Trophoblast cell (in vitro differentiated cells and primary cell): ENCODE measurements around the gene DDX20.
"Not testable (repeated sequence)": the region's sequence is repeated elsewhere in the genome, so short reads cannot be mapped to it uniquely, and the experiment has no call there.

ENCODE experiments used
- DNase-seq, 2 donors: peaks; one replicate each; pipeline ENCODE4 v3.0.0-alpha.2; 2016
- H2AFZ ChIP-seq: 2 replicates; pipeline ENCODE4 v1.6.1; 2013; ENCODE audit warnings: low read length, moderate library complexity, mild to moderate bottlenecking; ENCODE audit not compliant: insufficient read depth, poor library complexity
- H2AK5ac ChIP-seq: 2 replicates; pipeline ENCODE4 v1.6.1; 2013; ENCODE audit warnings: mild to moderate bottlenecking, low read length
- H2BK120ac ChIP-seq: 2 replicates; pipeline ENCODE4 v1.6.1; 2013; ENCODE audit warnings: low read length, mild to moderate bottlenecking, moderate library complexity; ENCODE audit not compliant: insufficient read depth, poor library complexity
- H2BK12ac ChIP-seq: 2 replicates; pipeline ENCODE4 v1.6.1; 2013; ENCODE audit warnings: mild to moderate bottlenecking, low read length, moderate library complexity
- H2BK5ac ChIP-seq: 2 replicates; pipeline ENCODE4 v1.6.1; 2013; ENCODE audit warnings: low read length, low read depth, moderate library complexity, mild to moderate bottlenecking; ENCODE audit not compliant: poor library complexity
- H3K14ac ChIP-seq: 2 replicates; pipeline ENCODE4 v1.6.1; 2013; ENCODE audit warnings: mild to moderate bottlenecking, low read length
- H3K18ac ChIP-seq: 2 replicates; pipeline ENCODE4 v1.6.1; 2013; ENCODE audit warnings: mild to moderate bottlenecking, low read length
- H3K23ac ChIP-seq: 2 replicates; pipeline ENCODE4 v1.6.1; 2013; ENCODE audit warnings: low read length
- H3K27ac ChIP-seq: 2 replicates; pipeline ENCODE4 v1.5.1; 2013; ENCODE audit warnings: low read depth, mild to moderate bottlenecking, inconsistent platforms, low read length, moderate library complexity
- H3K27me3 ChIP-seq: 2 replicates; pipeline ENCODE4 v1.6.1; 2013; ENCODE audit warnings: inconsistent platforms, mild to moderate bottlenecking, low read length, moderate library complexity; ENCODE audit not compliant: insufficient read depth
- H3K36me3 ChIP-seq, 2 experiments: 1 replicate in 1 of 2; 2 replicates in 1 of 2; pipeline ENCODE4 v1.6.1; 2013; ENCODE audit warnings: low read length in 2 of 2, mild to moderate bottlenecking in 2 of 2, moderate library complexity in 1 of 2; ENCODE audit not compliant: insufficient read depth in 2 of 2, control insufficient read depth in 1 of 2
- H3K4ac ChIP-seq: 2 replicates; pipeline ENCODE4 v1.6.1; 2013; ENCODE audit warnings: low read depth, mild to moderate bottlenecking, low read length, moderate library complexity
- H3K4me1 ChIP-seq, 2 experiments: 1 replicate in 1 of 2; 2 replicates in 1 of 2; pipeline ENCODE4 v1.6.1; 2013; ENCODE audit warnings: low read length in 2 of 2, mild to moderate bottlenecking in 2 of 2, moderate library complexity in 1 of 2; ENCODE audit not compliant: insufficient read depth in 2 of 2, control insufficient read depth in 1 of 2
- H3K4me2 ChIP-seq: 2 replicates; pipeline ENCODE4 v1.6.1; 2013; ENCODE audit warnings: inconsistent platforms, mild to moderate bottlenecking, low read length, moderate library complexity
- H3K4me3 ChIP-seq: 2 replicates; pipeline ENCODE4 v1.5.1; 2013; ENCODE audit warnings: mild to moderate bottlenecking, low read depth, low read length, inconsistent platforms
- H3K79me1 ChIP-seq: one replicate; pipeline ENCODE4 v1.6.1; 2013; ENCODE audit warnings: low read length
- H3K79me2 ChIP-seq: 2 replicates; pipeline ENCODE4 v1.6.1; 2013; ENCODE audit warnings: low read length, mild to moderate bottlenecking; ENCODE audit not compliant: control insufficient read depth, insufficient read depth, poor library complexity
- H3K9ac ChIP-seq: 2 replicates; pipeline ENCODE4 v1.6.1; 2013; ENCODE audit warnings: mild to moderate bottlenecking, low read length
- H3K9me3 ChIP-seq: 2 replicates; pipeline ENCODE4 v1.6.1; 2013; ENCODE audit warnings: low read depth, mild to moderate bottlenecking, control low read depth, inconsistent platforms, low read length; ENCODE audit not compliant: insufficient read depth
- H4K12ac ChIP-seq: 2 replicates; pipeline ENCODE4 v1.6.1; 2013; ENCODE audit warnings: low read depth, mild to moderate bottlenecking, low read length, moderate library complexity
- H4K8ac ChIP-seq: 2 replicates; pipeline ENCODE4 v1.6.1; 2013; ENCODE audit warnings: low read depth, mild to moderate bottlenecking, low read length, moderate library complexity
- H4K91ac ChIP-seq: one replicate; pipeline ENCODE4 v1.6.1; 2013; ENCODE audit warnings: low read depth, mild to moderate bottlenecking, low read length, moderate library complexity
- WGBS: extraction: QIAGEN DNeasy Blood & Tissue Kit; methylation state at CpG from one replicate; pipeline ENCODE4 v1.1.7; 2013; ENCODE audit warnings: missing lambda C conversion rate; ENCODE audit not compliant: insufficient read length, insufficient coverage; ENCODE audit errors: extremely low coverage; 5-methylcytosine and 5-hydroxymethylcytosine counted together

DDX20 gene

GRCh38 chr1:111738436-111739193 lies 17.1 kb upstream of the DDX20 start:
- Histone ChIP-seq H4K8ac (peak overlapping the region; percentile 5), H3K4me2 (peak overlapping the region; percentile 88), H3K14ac (peak overlapping the region; percentile 61), H2BK5ac (no peak overlapping the region), H4K91ac (peak overlapping the region; percentile 4), H2BK12ac (no peak overlapping the region), H3K4ac (peak overlapping the region; percentile 22), H3K9ac (peak overlapping the region; percentile 19), H3K4me3 (peak overlapping the region; percentile 62), H3K79me2 (no peaks in the 10 kb centered on the region), H4K12ac (no peak overlapping the region), H2AK5ac (no peak overlapping the region), H2BK120ac (peak overlapping the region; percentile 30), H3K4me1 (peaks cover 17% of the 10 kb centered on the region in 2 experiments), H3K27ac (no peak overlapping the region), H3K27me3 (peaks cover 30% of the 10 kb centered on the region), H3K23ac (no peak overlapping the region), H3K9me3 (peaks cover 3% of the 10 kb centered on the region), H3K79me1 (peaks cover 3% of the 10 kb centered on the region), H3K18ac (peak overlapping the region; percentile 37), H3K36me3 (no peaks in the 10 kb centered on the region), H2AFZ (peak overlapping the region; percentile 27)
- no CpG with 5 or more reads among the region's 61 CpGs for WGBS
- peak; percentile 36 to 56 for DNase-seq

- WGBS: no CpG with 5 or more reads among the region's 59 CpGs
These were observed 16.3 kb upstream of the DDX20 start, which contains the start of gene INKA2 for GRCh38 chr1:111739194-111739924. INKA2 (minus strand) TSS chr1:111739395; CDS start chr1:111739242, 153 bp downstream.

DNA sequence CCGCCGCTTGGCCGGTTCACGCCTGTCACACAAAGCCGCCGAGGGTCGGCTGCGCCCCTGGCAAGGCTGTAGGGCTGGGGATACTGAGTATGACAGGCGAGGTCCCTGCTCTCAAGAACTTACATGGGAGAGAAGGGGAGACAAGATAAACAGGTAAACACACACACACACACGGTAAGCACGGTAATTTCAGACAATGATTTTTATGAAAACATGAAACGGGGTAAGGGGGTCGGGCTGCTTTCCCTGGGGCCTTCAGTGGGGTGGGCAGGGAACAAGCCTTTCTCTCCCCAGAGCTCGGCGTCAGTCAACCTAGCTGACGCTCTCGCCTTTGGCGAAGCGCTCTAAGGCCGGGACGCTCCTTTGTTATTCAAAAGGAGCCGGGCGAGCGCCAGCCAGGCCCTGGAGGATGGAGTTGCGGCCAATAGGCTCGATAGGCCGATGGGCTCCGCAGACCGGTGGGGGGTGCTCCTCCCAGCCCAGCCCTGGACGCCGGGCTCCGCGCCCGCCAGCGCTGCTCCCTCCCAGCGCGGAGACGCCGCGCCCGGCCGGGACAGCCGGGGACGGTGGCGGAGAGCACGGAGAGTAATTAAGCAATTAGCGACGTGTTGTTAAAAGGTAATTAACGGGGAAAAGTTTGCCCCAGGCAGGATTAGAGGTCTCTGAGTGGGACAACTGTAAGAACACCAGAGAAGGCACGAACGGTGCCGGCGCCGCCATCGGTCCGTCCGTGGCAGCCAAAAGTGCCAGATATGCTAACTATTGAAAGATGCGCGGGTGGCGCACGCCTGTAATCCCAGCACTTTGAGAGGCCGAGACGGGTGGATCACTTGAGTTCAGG lies 15.6 kb upstream of the DDX20 start:
- Histone ChIP-seq H2BK5ac (no peak overlapping the region), H3K9me3 (peaks cover 3% of the 10 kb centered on the region)
- no CpG with 5 or more reads among the region's 63 CpGs for WGBS

More at GRCh38 chr1:111739194-111739924, 16.3 kb upstream of the DDX20 start, which contains the start of gene INKA2:
- peak within 1 kb of the TSS; percentile 5 for H4K8ac ChIP-seq
- H3K4me1 ChIP-seq: peaks cover 17% of the 10 kb centered on the region in 2 experiments
- peaks cover 3% of the 10 kb centered on the region for H3K79me1 ChIP-seq
- H2AFZ ChIP-seq: peak within 1 kb of the TSS; percentile 69
- peak; percentile 54 to 57 for DNase-seq
- H3K14ac ChIP-seq: peak within 1 kb of the TSS; percentile 61
- H3K27me3 ChIP-seq: peaks cover 30% of the 10 kb centered on the region
- no peak within 1 kb of the TSS for H2BK12ac ChIP-seq
- H2BK120ac ChIP-seq: peak within 1 kb of the TSS; percentile 30
- peak within 1 kb of the TSS; percentile 19 for H3K9ac ChIP-seq
- H4K12ac ChIP-seq: no peak within 1 kb of the TSS
- no peak within 1 kb of the TSS for H2AK5ac ChIP-seq
- no peak within 1 kb of the TSS for H3K23ac ChIP-seq
- peak within 1 kb of the TSS; percentile 88 for H3K4me2 ChIP-seq
- H3K9me3 ChIP-seq: peaks cover 3% of the 10 kb centered on the region
- no peaks in the 10 kb centered on the region for H3K79me2 ChIP-seq
- no peaks in the 10 kb centered on the region for H3K36me3 ChIP-seq
- H4K91ac ChIP-seq: peak within 1 kb of the TSS; percentile 4
- H3K4ac ChIP-seq: peak within 1 kb of the TSS; percentile 22
- peak within 1 kb of the TSS; percentile 37 for H3K18ac ChIP-seq
- peak within 1 kb of the TSS; percentile 62 for H3K4me3 ChIP-seq
- H3K27ac ChIP-seq: no peak within 1 kb of the TSS
- no peak within 1 kb of the TSS for H2BK5ac ChIP-seq

DNA sequence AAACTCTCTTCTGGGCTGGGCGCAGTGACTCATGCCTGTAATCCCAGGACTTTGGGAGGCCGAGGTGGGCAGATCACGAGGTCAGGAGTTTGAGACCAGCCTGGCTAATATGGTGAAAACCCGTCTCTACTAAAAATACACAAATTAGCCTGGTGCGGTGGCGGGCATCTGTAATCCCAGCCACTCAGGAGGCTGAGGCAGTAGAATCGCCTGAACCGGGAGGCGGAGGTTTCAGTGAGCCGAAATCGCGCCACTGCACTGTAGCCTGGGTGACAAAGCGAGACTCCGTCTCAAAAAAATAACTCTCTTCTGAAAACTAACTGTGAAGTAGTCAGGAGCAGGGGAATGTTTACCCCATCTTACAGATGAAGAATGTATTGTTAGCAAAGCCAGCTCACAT lies 13.4 kb upstream of the DDX20 start:
- no CpG with 5 or more reads among the region's 14 CpGs for WGBS
- H3K9me3 ChIP-seq, H4K8ac ChIP-seq, DNase-seq, H3K79me2 ChIP-seq, H3K18ac ChIP-seq, H2BK120ac ChIP-seq, H2AFZ ChIP-seq, H4K91ac ChIP-seq, H3K14ac ChIP-seq, H4K12ac ChIP-seq, H3K9ac ChIP-seq, H3K4me2 ChIP-seq, H3K36me3 ChIP-seq, H2BK12ac ChIP-seq, H3K79me1 ChIP-seq, H3K4ac ChIP-seq, H3K27ac ChIP-seq, H2AK5ac ChIP-seq, H3K23ac ChIP-seq, H3K4me3 ChIP-seq, H2BK5ac ChIP-seq: not testable (repeated sequence)
- H3K4me1 ChIP-seq: peaks cover 17% of the 10 kb centered on the region in 2 experiments
- peaks cover 29% of the 10 kb centered on the region for H3K27me3 ChIP-seq

More for the DNA sequence above, 15.6 kb upstream of the DDX20 start:
- H3K27me3 ChIP-seq: peaks cover 30% of the 10 kb centered on the region
- H2AK5ac ChIP-seq: no peak overlapping the region
- H3K36me3 ChIP-seq: no peaks in the 10 kb centered on the region
- H3K9ac ChIP-seq: no peak overlapping the region
- no peak overlapping the region for H4K91ac ChIP-seq
- no peak overlapping the region for H3K4ac ChIP-seq
- no peak overlapping the region for H3K18ac ChIP-seq
- no peaks in the 10 kb centered on the region for H3K79me2 ChIP-seq
- no peak overlapping the region for H3K14ac ChIP-seq
- peaks cover 3% of the 10 kb centered on the region for H3K79me1 ChIP-seq
- DNase-seq: peak; percentile 47 to 55
- peak overlapping the region; percentile 69 for H2AFZ ChIP-seq
- no peak overlapping the region for H4K12ac ChIP-seq
- no peak overlapping the region for H3K27ac ChIP-seq
- H2BK120ac ChIP-seq: no peak overlapping the region
- H3K4me1 ChIP-seq: peaks cover 17% of the 10 kb centered on the region in 2 experiments
- H3K4me3 ChIP-seq: no peak overlapping the region
- H3K4me2 ChIP-seq: peak overlapping the region; percentile 88
- H4K8ac ChIP-seq: no peak overlapping the region
- no peak overlapping the region for H2BK12ac ChIP-seq
- H3K23ac ChIP-seq: no peak overlapping the region
